NB4 (cell line): Measurements from ENCODE around the gene PPP1R37.

ENCODE experiments used
- DNase-seq: peaks from one replicate; pipeline ENCODE4 v3.0.0; 2010; ENCODE audit warnings: low read depth
- H3K4me3 ChIP-seq: one replicate; pipeline ENCODE4 v1.5.1; 2011; ENCODE audit warnings: mild to moderate bottlenecking, low read depth, low read length, moderate library complexity
- MYC ChIP-seq: IDR thresholded peaks from 2 replicates; pipeline ENCODE4 v1.6.1; 2011; ENCODE audit warnings: low read depth, low read length
- POLR2A ChIP-seq: IDR thresholded peaks from 2 replicates; pipeline ENCODE4 v1.6.1; 2011; ENCODE audit warnings: mild to moderate bottlenecking; ENCODE audit not compliant: insufficient read length; ENCODE audit errors: extremely low read depth
- TF ChIP-seq, protein P1 (sequence below): IDR thresholded peaks from 2 replicates; pipeline ENCODE4 v1.6.1; 2011; ENCODE audit warnings: low read depth, low read length
- TF ChIP-seq, protein P2 (sequence below): IDR thresholded peaks from one replicate; pipeline ENCODE4 v1.5.1; 2012; ENCODE audit warnings: low read depth, low read length

PPP1R37 gene

DNA sequence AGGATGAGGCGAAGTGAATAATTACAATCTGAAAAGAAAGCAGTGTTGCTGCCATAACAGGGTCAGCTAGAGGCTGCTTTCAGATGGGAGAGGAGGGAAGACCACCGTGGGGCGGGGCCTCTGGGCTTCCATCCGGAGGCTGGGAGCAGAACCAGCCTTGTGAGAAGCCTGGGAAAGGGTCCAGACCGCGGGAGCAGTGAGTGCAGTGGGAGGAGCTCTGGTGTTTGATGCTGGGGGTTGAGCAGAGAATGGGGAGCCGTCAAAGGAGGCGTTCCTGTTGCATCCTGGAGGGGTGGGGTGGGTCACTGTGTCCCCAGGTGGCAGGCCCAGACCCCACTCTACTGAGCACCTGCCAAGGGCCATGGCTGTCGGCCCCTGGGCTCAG, 49.7 kb downstream of the PPP1R37 start:
- TF ChIP-seq MYC, result no peak
- no peak overlapping the region for H3K4me3 ChIP-seq
- no peak for DNase-seq

DNA sequence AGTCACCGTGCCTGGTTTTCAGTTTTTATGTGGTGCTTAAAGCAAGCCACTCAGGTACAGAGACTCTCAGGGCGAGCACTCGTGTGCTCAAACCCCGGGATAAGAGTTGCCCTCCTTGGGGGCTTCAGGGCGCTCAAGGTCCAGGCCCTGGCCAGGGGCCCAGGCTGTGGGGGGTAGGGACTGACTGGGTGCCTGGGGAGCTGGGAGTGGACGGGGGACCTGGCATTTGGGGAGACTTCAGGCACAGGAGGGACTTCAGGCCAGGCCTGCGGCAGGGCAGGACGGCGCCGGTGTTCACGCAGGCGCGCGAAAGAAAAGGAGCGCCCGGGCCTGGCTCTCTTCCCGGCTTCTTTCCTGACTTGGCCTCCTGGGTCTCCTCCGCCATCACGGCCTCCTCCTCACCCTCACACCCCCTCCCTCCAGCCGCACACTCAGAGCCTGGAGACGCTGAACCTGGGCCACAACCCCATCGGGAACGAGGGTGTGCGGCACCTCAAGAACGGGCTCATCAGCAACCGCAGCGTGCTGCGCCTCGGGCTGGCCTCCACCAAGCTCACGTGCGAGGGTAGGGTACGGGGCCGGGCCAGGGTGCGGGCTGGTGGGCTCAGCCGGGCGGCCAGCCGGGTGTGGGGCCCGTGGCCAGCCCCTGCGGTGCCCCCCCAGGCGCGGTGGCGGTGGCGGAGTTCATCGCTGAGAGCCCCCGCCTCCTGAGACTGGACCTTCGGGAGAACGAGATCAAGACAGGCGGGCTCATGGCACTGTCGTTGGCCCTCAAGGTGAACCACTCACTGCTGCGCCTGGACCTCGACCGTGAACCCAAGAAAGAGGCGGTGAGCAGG, 51.7 kb downstream of the PPP1R37 start:
- H3K4me3 ChIP-seq, result no peak overlapping the region
- TF ChIP-seq, protein P1, sequence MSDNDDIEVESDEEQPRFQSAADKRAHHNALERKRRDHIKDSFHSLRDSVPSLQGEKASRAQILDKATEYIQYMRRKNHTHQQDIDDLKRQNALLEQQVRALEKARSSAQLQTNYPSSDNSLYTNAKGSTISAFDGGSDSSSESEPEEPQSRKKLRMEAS, result no peak
- no peak for TF ChIP-seq MYC
- no peak for TF ChIP-seq POLR2A
- TF ChIP-seq, protein P2, sequence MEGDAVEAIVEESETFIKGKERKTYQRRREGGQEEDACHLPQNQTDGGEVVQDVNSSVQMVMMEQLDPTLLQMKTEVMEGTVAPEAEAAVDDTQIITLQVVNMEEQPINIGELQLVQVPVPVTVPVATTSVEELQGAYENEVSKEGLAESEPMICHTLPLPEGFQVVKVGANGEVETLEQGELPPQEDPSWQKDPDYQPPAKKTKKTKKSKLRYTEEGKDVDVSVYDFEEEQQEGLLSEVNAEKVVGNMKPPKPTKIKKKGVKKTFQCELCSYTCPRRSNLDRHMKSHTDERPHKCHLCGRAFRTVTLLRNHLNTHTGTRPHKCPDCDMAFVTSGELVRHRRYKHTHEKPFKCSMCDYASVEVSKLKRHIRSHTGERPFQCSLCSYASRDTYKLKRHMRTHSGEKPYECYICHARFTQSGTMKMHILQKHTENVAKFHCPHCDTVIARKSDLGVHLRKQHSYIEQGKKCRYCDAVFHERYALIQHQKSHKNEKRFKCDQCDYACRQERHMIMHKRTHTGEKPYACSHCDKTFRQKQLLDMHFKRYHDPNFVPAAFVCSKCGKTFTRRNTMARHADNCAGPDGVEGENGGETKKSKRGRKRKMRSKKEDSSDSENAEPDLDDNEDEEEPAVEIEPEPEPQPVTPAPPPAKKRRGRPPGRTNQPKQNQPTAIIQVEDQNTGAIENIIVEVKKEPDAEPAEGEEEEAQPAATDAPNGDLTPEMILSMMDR, result no peak
- no peak for DNase-seq

DNA sequence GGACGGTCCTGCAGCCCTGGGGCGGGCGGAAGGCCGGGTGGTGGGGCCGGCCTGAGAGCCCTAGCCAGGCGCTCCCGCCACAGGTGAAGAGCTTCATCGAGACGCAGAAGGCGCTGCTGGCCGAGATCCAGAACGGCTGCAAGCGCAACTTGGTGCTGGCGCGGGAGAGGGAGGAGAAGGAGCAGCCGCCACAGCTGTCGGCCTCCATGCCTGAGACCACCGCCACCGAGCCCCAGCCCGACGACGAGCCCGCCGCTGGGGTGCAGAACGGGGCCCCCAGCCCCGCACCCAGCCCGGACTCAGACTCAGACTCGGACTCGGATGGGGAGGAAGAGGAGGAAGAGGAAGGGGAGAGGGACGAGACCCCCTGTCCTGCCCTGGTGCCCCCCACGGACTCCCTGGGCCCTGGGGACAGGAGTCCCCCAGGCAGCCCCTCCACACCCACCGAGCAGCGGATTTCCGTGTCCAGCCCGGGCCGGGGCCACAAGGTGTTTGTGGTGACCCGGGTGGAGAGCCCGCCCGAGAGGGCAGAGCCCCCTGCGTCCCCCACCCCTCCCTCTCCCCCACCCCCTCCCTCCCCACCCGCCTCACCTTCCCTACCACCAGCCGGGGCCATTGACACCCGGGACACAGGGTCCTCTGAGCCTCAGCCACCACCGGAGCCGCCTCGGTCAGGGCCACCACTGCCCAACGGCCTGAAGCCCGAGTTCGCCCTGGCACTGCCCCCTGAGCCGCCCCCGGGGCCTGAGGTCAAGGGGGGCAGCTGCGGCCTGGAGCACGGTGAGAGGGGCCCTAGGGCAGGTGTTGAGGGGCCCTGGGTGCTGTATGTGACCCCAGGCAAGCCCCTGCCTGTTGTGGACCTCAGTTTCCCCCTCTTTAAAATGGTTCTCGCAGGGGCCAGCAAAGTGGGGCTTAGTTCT, 52.6 kb downstream of the PPP1R37 start:
- TF ChIP-seq, protein P1, result no peak
- TF ChIP-seq POLR2A (no peak), MYC (no peak)
- TF ChIP-seq, protein P2, result no peak
- no peak for DNase-seq
- H3K4me3 ChIP-seq, result no peak overlapping the region

DNA sequence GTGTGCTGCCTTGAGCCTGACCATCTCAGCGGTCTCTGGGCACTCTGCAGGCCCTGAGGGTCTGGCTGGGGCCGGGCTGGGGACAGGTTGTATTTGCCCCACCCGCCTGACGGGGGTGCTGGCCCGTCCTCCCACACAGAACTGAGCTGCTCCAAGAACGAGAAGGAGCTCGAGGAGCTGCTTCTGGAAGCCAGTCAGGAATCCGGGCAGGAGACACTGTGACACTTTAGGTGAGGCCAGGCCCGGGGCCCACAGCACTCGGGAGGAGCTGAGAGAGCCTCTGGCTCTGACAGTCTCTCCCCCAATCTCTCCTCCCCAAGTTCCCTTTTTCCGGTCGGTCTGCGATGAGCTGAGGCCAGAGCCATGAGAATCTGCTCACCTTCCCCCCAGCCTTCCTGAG, 53.3 kb downstream of the PPP1R37 start:
- no peak for DNase-seq
- no peak overlapping the region for H3K4me3 ChIP-seq
- TF ChIP-seq MYC (no peak), POLR2A (no peak)
- TF ChIP-seq, protein P2, result no peak
- TF ChIP-seq, protein P1, result no peak

DNA sequence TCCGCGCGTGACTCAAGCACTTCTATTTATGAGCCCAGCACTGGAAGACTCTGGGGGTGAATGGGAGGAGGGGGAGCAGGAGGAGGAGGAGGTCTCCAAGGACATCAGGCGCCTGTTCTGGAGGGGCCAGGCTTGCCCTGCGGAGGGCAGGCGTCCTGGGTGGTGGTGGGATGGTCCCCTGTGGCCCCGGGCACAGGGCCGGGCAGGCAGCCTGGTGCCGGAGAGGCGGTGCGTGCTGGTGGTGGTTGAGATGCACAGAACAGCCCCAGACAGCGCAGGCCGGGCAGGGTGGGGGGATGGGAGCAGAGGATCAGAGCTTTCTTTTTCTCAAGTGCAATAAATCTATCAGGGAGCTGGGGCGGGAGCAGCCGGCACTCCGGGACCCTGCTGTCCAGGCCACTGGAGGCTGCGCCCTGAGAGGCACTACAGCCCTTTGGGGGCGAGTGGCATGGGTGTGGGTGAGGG, 53.8 kb downstream of the PPP1R37 start:
- TF ChIP-seq, protein P2, result no peak
- TF ChIP-seq, protein P1, result no peak
- no peak for TF ChIP-seq POLR2A
- TF ChIP-seq MYC, result no peak
- H3K4me3 ChIP-seq, result no peak overlapping the region
- no peak for DNase-seq
